Fibroblast of pulmonary artery (primary cell): Measurements from ENCODE around the gene IFTAP.

ENCODE experiments used
- DNase-seq: peaks from one replicate; pipeline ENCODE4 v3.0.0-alpha.2; 2010; ENCODE audit warnings: low read depth
- H3K4me3 ChIP-seq: replicated peaks from 2 replicates; pipeline ENCODE4 v1.5.1; 2011; ENCODE audit warnings: low read depth, mild to moderate bottlenecking, control low read depth, low read length, moderate library complexity
- TF ChIP-seq, protein P1 (sequence below): IDR thresholded peaks from 2 replicates; pipeline ENCODE4 v1.5.1; 2011; ENCODE audit warnings: mild to moderate bottlenecking, control low read depth, low read length, inconsistent platforms; ENCODE audit errors: missing control alignments

Gene IFTAP

DNA sequence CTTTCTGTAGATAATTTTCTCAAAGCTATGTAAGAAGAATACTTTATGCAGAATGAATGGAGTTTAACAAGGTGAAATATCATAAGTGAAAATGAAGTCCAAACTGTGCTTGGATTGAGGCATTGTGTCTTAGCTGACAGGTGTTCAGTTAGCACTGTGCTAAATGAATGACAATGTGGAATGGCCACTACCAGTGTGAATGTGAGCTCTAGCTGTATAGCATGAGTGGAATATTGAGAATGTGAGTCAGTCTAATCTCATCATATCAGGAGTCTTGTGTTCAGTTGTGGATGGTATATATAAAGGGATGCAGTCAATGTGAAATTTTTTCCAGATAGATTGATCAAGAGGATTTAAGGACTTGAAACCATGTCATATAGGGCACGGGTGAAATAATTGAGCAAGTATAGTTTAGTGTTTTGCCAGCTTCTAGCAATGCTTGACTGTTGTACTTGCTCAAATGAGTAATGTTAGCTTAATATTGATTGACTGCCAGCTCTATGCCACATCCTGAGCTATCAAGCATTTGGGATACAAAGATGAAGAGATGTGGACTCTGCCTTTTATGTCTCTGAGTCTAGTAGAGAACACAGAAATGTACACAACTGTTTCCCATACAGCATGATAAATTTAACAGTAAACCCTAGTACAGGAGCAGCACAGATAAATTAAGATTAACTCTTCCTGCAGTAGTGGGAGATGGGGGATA, 14.3 kb downstream of the IFTAP start:
- TF ChIP-seq, protein P1, sequence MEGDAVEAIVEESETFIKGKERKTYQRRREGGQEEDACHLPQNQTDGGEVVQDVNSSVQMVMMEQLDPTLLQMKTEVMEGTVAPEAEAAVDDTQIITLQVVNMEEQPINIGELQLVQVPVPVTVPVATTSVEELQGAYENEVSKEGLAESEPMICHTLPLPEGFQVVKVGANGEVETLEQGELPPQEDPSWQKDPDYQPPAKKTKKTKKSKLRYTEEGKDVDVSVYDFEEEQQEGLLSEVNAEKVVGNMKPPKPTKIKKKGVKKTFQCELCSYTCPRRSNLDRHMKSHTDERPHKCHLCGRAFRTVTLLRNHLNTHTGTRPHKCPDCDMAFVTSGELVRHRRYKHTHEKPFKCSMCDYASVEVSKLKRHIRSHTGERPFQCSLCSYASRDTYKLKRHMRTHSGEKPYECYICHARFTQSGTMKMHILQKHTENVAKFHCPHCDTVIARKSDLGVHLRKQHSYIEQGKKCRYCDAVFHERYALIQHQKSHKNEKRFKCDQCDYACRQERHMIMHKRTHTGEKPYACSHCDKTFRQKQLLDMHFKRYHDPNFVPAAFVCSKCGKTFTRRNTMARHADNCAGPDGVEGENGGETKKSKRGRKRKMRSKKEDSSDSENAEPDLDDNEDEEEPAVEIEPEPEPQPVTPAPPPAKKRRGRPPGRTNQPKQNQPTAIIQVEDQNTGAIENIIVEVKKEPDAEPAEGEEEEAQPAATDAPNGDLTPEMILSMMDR: no peak
- H3K4me3 ChIP-seq: no peak overlapping the region
- no peak for DNase-seq

DNA sequence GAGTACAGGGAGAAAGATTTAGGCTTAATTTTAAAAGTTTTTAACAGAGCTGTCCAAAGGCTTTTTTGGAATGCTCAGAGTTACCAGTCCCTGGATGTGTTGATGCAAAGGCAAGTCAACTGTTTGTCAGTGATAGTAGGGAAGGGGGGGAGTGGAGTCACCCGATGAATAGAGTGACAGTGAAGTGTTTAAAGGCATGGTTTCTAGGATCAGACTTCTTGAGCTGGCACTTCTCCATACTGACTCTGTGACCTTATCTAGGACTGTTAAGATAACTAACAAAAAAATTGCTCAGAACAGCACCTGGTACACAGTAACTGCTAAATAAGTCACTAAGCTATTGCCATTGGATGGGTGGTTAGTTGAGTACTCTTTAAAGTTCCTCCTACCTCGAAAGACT, 15.1 kb downstream of the IFTAP start:
- TF ChIP-seq, protein P1: no peak
- no peak overlapping the region for H3K4me3 ChIP-seq
- no peak for DNase-seq

GRCh38 chr11:36615826-36616225, 21.5 kb downstream of the IFTAP start:
- H3K4me3 ChIP-seq: no peak overlapping the region
- no peak for DNase-seq
- TF ChIP-seq, protein P1: no peak

GRCh38 chr11:36617543-36618362, 23.5 kb downstream of the IFTAP start:
- no peak overlapping the region for H3K4me3 ChIP-seq
- no peak for DNase-seq
- TF ChIP-seq, protein P1: no peak

- DNase-seq: no peak
- TF ChIP-seq, protein P1: no peak
- no peak overlapping the region for H3K4me3 ChIP-seq
Measured at GRCh38 chr11:36618363-36619047, 24.2 kb downstream of the IFTAP start.

DNA sequence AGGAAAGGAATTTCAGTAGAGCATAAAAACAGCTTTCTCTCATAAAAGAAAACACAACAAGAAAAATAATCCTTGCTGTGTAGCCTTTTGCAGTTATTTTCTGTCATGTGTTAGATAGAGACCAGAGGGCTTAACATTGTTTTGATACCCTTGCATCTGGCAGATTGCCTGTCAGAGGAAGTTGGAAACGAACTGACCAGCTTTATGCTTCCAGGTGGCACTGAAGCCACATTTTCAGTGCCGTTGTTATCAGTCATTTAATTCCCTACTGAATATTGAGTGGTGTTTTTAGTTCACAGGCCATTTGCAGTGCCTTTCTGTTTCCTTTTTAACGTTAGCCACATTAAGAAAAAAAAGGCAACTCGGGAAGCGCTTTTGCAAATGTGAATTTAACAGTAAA, 25.2 kb downstream of the IFTAP start:
- TF ChIP-seq, protein P1: no peak
- DNase-seq: peak; percentile 3
- H3K4me3 ChIP-seq: no peak overlapping the region
